NCI-H187 (cell line): ENCODE results near the gene KRTAP10-4.
A peak's percentile ranks its signal among the peaks of the same experiment; 100 is the strongest.
"Not testable (repeated sequence)": the region's sequence is repeated elsewhere in the genome, so short reads cannot be mapped to it uniquely, and the experiment has no call there.

Source experiments
- DNase-seq, 2 experiments: peaks; one replicate each; lab custom pipeline; 2025; lab: John Stamatoyannopoulos, UW

The KRTAP10-4 gene

DNA sequence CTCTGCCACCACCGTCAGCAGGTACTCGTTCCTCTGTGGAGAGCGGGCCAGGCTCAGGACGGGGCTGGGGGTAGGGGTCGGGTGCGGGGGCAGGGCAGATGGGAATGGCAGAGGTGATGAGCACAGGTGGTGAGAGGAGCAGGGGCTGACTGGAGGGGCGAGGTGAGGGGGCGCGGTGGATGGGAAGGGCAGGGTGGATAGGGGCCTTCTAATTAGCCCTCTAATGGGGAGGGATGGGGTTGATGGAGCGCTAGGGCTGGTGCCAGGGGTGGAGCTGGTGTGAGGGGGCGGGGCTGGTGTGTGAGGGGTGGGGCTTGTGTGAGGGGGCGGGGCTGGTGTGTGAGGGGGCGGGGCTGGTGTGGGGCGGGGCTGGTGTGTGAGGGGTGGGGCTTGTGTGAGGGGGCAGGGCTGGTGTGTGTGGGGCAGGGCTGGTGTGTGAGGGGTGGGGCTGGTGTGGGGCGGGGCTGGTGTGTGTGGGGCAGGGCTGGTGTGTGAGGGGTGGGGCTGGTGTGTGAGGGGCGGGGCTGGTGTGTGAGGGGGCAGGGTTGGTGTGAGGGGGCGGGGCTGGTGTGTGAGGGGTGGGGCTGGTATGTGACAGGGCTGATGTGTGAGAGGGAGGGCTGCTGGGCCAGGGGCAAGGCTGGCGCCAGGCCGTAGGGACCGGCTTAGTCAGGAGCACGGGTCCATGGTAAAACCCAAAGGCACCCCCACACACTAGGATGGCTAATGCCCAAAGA lies 39.5 kb upstream of the KRTAP10-4 start:
- no peak for DNase-seq

DNA sequence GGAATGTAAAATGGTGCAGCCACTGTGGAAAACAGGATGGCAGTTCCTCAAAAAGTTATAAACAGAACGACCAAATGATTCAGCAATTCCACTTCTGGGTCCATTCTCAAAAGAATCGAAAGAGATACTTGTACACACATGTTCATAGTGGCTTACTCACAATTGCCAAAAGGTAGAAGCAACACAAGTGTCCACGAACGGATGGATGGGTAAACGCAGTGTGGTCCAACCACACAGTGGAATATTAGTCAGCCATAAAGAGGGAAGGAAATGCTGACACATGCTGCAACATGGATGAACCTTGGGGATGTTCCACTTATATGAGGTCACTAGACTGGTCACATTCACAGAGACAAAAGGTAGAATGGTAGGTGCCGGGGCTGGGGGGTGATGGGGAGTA lies 38.8 kb upstream of the KRTAP10-4 start:
- no peak for DNase-seq

DNA sequence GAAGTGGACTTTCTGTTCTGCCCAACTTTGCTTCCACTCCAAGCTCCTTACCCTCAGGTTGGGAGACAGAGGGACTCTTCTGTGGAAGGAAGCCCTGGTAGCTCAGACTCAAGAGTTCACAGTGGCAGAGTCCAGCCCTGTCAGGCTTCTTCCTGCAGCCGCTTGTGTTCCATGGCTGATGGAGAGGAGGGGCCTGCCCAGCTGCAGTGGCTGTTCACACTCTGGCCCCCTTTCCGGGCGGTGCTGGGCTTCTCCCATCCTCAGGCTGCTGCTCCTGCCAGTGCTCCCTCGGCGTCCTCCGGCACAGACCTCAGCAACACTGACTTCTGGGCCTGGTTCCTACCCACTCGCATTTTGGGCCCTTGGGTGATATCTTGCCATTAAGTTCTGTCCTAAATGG lies 37.6 kb upstream of the KRTAP10-4 start:
- DNase-seq, result no peak

DNA sequence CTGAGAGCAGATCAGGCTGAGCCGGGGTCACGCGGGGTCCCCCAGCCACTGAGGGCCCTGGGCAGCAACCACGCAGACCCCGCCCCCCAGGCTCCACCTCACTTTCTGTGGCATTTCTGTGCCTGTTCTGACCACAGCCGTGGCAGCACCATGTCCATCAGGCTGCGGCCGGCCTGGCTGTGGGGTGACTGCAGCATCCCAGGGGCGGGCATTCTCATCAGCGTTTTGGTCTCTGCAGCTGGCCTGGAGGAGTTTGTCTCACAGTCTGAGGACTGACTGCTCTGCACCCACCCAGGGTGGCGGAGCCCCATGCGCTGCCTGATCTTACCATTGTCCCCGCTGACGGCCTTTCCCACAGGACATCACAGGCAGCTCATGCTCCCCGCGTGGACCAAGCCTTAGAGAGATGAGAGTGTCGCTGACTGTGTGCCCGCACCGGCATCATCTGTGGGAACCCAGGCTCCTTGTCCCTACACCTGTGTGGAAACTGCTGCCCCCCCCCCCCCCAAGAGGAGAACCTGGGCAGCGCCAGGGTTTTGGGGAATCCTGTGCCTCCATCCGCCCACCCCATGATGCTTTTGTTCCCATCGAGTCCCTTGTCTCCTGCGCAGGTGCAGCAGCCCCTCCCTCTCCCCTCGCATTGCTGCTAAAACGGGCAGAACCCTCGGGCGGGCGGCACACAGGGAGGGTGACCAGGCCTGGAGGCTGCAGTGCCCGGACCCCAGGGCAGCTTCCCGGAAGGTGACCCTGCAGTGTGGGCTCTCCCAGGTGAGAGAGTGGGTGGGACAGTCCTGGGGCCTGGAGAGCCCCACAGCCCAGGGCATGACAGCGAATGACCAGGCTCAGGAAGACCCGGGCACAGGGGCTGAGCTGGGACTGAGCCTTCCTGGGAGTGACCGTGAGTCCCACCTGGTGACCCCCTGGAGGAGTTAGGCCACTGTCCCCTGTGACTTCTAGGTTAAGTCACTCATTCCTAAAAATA lies 35.3 kb upstream of the KRTAP10-4 start:
- no peak for DNase-seq

DNA sequence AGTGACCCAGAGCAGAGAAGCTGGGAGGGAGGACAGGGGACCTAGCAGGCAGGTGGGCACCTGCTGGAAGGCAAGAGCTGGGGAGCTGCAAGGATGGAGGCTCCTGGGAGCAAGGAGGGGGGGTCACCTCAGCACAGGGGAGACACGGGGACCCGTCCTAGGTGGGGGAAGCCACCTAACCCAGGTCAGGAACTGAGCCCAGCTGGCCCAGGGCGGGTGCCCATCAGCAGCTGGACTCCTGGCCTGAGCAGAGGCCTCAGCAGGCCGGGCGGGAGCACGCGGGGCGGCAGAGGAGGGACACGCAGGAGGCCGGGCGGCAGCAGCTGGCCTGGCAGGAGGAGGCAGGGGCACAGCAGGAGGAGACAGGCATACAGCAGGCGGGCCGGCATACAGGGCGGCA lies 34.5 kb upstream of the KRTAP10-4 start:
- no peak for DNase-seq

DNA sequence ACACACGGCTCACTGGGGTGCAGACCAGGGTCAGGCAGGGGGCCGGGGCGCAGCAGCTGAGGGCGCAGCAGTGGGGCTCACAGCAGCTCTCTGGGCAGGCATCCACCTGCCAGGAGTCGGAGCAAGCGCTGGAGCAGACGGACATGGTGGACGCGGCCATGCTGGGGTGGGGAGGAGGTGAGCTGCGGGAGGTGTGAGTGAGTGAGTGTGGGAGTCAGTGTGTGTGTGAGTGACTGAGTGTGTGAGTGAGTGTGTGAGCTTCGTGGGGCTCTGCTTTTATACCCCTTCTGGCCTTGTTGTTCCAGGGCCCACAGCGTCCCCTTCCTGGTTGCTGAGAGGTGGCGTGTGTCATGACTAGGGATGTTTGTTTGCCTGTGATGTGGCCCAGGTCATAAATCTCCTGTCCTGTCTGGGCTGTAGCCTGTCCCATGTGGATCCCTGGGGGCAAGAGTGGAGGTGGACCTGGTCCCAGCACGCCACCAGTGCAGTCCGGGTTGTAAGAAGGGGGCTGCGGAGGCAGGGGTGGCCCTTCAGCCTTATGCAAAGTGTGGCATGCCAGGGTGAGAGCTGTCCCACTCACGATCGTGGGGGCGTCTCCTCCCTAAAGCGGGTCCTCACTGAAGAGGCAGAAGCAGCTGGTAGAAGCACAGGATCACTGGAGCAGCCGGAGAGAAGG lies 33.4 kb upstream of the KRTAP10-4 start, which contains the start of gene KRTAP10-1:
Gene KRTAP10-1 (minus strand): TSS at position 205 of the 676 bp plus-strand sequence. CDS start 45 bp downstream, at position 160.
- DNase-seq, result no peak

DNA sequence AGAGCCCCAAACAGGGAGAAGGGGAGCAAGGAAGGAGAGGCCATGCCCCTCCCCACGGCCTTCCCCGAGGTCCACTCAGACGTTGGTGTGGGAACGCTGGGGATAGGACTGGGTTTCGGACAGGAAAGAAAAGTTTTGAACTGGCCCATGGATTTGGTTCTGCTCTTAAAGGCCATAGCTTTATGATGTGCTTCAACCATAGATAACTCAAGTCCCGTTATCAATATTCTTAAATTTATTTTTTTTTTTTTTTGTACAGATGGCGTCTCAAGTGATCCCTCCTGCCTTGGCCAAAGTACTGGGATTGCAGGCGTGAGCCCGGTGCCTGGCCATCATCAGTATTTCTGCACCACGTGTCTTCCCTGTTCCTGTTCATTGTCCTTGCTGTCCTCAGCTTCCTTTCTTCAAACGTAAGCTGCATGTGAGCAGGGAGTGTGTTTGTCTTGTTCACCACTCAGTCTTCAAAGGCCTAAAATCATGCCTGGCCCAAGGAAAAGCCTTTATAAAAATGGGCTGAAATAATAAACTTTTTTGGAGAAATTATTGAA lies 32.7 kb upstream of the KRTAP10-4 start:
- no peak for DNase-seq

DNA sequence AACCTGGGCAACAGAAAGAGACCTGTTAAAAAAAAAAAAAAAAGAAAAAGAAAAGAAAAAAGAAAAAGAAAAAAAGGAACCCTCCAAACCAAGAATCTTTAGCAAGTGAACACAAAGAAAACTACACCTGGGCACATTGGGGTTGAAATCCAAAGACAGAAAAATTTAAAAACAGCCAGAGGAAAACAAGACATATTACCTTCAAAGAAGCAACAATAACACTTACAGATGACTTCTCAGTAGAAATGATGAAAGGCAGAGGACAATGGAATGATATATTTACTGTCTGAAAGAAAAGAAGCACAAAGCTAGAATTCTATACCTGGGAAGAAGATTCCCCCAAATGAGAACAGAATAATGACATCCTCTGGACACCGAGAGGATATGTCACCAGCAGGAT lies 30.8 kb upstream of the KRTAP10-4 start:
- DNase-seq, result no peak

DNA sequence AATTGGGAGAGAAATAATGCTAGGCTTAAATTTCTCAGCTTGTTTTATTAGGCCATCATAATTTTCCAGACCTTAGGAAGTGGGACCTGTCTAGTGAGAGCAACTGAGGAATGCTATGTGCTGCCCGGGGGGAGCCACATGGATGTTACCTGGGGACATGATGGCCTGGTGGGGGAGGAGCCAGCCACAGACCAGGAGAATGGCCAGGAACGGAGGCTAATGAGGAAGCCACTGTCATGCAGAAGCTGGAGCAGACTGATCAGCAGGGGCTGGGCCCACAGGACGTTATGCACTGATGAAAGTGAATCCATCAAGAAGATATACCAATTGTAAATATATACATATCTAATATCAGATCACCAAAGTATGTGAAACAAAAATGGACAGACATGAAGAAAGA lies 29.0 kb upstream of the KRTAP10-4 start:
- no peak for DNase-seq

DNA sequence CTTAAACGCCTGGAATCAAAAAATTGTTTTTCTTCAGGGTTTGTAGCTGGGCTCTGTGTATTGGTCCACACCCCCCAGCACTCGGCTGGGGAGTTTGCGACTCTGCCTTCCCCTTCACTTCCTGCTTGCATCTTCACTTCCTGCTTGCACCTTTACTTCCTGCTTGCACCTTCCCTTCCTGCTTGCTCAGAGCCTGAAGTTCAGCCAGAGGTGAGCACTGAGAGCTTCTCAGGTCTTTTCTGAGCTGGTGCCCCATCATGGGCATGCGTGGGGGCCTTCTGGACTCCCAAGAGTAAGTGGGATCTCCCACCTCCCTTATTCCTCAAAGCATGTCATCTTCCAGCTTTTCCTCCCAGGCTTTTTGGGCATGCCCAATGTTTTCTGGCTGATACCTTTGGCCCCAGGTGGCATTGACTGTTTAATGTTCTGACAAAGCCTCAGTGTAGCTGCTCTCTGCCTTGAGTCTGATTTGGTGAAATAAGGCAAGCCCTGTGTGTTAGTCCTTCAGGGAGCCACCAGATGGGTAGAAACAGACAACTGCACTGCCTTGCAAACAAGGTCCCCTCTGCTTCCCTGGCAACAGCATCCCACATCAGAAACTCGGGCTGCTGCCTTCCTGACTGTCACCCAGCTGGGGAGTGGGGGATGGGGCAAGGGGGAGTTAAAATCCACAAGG lies 25.7 kb upstream of the KRTAP10-4 start:
- no peak for DNase-seq

DNA sequence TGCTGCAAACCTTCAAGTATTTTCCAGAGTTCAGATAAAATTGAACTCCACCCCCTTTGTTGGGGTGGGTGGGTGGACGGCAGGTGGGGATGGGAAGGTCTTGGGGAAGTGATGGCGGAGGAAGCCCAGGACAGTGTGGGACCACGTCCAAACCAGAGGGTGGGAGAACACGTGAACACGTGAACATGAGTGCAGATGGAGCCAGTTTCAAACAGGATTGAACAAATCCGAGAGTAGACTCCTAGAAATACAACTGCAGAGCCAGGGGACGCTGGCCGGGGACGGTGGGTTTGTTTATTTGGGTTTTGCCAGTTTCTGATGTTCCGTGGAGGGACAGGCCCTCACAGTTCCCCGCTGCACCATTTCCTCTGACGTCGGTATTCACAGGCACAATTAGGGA lies 25.1 kb upstream of the KRTAP10-4 start:
- no peak for DNase-seq

DNA sequence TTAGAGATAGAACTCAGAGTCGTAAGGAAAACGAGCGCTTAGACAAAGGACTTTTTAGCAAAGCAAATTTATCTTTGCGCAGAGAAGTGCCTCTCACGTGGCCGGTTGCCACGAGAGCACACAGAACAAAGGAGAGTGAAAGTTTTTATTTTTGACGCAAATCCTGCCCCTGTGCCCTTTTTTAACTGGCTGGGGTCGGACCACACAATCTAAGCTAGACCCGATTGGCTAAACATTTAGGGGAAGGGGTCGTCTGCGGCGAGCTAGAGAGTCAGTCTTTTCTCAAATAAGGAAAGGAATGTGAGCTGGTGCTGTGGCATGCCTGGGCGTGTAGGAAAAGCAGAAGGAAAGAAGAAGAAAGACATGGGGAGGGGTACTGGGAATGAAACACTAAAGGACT lies 24.6 kb upstream of the KRTAP10-4 start:
- DNase-seq, result no peak

DNA sequence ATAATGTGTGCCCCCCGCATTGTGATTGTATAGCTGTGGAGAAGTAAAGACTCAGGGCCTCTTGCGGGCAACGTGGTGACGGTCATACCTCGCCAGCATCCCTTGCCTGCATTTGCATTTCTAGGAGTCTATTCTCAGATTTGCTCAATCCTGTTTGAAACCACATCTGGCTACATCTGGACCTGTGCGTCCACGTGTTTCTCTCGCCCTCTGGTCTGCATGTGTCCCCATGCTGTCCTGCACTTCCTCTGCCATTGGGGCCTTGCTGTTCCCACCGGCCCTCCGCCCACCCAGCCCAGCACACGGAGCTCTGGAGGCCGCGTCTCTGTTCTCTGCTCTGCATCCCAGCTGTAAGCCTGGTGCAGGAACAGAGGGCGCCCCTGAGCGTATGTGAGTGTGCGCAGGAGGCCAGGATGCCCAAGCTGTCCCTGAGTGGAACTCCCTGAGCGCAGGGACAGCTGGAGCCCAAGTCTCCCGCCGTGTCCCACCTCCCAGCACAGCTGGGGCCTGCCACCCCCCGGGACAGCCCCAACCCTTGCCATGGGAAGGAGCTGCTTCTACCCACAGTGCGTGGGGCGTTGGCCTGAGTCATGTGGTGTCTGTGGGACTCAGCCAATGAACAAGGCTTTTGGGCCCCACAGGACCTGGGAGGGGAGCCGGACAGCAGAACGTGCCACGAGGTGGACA lies 23.9 kb upstream of the KRTAP10-4 start:
- DNase-seq, result no peak

DNA sequence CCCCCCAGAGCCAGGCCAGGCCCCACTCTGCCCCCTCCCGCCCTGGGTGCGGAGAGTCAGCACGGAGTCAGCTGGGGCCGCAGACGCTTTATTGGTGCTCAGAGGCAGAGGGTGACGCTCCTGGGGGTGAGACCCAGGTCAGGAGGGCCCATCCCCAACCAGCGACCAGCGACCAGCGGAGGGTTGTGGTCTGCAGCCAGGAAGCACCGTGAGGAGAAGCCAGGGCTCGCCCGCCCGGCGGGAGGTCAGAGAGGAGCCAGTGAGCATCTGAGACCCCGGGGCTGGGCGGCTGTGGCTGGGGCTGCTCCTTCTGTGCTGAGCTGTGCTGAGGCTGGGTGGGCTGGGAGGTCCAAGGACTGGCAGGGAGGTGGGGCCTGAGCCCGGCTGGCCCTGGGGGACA lies 23.2 kb upstream of the KRTAP10-4 start:
- DNase-seq, result not testable (repeated sequence)

DNA sequence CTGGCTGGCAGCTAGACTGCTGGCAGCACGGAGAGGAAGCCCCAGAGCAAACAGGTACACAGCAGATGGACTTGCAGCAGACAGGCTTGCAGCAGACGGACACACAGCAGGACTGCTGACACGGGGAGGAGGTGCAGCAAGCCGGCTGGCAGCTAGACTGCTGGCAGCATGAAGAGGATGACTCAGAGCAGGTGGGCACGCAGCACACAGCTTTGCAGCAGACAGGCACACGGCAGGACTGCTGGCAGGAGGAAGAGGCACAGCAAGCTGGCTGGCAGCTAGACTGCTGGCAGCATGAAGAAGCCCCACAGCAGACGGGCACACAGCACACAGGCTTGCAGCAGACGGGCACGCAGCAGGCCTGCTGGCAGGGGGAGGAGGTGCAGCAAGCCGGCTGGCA lies 22.7 kb upstream of the KRTAP10-4 start:
- no peak for DNase-seq

DNA sequence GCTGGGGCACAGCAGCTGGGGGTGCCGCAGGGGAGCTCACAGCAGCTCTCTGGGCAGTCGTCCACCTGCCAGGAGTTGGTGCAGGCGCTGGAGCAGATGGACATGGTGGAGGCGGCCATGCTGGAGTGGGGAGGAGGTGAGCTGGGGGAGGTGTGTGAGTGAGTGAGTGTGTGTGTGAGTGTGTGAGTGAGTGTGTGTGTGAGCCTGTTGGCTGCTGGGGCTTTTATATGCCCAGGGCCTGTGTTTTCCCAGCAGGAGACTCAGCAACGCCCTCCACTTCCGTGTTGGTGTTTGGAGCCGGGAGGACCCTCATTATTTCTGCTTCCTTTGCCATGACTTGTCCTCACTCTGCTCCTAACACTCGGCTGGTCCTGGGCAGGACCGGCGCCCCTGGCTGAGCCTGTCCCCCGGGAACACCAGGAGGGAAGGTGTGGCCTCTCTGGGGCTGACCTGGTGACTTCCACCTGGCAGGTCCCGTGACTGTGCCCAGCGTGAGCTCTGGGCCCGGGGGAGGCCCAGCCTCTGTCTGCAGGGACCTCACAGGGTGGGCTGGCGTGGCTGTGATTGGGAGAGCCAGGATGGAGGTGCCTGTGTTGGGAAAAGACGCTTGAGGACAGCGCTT lies 22.1 kb upstream of the KRTAP10-4 start, which contains the start of gene KRTAP10-2:
Gene KRTAP10-2 (minus strand): TSS at position 166 of the 622 bp plus-strand sequence. CDS start 47 bp downstream, at position 119.
- DNase-seq, result no peak

DNA sequence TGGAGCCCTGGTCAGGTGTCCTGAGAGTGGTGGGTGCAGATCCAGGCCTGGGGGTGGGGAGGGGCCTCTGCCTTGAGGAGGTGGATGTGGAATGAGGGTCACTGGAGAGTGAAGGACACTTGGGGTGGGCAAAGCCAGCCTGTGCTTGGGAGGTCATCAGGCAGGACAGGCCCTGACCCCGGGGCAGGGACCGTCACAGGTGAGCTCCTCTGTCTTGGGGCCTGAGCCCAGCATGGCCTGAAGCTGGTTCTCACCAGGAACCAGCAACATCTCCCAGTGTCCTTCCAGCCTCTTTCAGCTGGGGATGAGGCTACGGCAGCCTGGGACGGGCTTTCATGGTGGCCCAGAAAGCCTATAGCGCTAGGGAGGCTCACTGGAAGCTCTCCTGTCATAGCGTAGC lies 21.4 kb upstream of the KRTAP10-4 start:
- no peak for DNase-seq

DNA sequence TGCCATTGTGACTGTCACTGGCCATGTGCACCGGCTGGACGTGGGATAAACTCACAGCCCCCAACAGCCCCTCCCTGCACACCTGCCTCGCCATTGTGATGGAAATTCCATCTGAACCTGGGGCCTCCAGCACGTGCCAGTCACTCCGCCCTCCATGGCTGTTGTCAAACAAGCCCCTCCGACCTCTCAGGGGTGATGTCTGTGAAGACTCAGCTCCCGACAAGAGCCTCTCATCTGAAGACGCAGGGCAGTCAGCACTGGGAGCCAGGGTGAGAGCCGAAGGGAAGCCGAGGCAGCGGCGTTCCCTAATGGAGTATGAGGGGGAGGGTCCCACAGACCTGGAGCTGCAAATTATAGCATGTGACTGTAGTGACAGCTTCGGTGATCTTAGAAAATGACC lies 20.8 kb upstream of the KRTAP10-4 start:
- no peak for DNase-seq

DNA sequence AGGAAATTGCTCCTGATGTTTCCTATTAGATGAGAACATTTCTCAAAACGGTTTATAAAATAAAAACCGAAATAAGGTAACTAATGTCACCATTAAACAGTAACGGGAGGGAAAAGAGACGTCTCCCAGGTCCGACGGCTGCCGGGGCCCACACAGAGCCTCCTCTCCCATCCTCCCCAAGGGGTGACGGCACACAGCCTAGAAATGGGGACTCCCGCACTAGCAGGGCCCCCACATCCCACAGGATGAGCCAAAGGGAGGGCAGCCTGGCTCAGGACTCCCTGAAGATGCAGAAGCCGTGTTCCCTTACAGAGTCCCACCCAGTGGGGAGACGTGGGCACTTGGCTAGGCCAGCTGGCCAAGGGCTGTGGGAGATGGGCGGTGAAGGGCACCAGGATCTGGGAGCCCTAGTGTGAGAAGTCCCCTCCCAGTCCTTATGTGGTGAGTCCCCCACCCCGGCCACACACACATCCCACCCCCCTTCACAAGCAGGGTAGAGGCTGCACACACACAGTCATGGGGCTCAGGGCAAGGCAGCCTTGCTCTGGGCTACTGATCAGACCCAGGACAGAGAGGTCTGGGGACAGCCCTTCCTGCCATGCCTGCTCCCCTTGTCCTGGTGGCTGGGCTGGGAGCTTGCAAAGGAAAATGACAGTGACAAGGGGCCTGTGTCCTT lies 18.2 kb upstream of the KRTAP10-4 start:
- no peak for DNase-seq

DNA sequence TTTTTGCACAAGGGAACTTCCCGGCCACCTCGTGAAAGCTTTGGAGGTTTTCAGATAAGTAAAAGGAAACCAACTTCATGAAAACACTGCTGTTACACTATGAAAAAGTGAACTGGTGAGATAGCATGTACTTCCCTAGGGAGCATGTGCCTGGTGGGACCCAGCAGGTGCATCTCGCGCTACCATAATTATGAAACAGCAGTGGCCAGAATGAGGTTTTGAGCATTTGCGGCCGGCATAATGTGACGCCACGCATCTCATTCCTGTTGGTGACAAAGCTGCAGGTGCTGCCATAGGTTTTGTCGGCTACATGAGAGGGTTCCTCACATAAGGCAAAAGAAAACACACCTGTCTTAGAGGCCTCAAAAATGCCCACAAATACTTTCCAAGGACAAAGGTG lies 16.6 kb upstream of the KRTAP10-4 start:
- DNase-seq, result peak in 1 of 2 experiments; percentile 18
